ENCODE data around the gene NFIB.

The NFIB gene

DNA sequence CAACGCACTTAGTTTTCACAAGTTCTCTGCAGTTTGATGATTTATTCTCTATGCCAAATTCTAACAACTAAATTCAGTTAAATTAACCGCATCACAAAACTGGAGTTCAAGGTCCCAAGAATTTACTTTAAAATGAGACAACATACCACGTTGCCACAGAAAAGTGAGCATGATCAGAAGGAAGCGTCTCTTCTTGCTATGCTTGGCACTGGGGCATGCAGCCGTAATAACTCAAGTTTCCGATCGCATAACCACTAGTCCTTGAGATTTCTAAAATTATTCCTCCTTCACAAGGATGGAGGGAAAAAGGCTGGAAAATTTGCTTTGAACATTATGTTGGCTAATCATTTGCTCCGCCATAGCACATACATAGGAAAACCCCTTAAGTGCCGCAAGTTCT lies 13.9 kb downstream of the NFIB start:
- peaks cover 83% of the 10 kb centered on the region for H3K4me1 Mint-ChIP-seq
- no peaks in the 10 kb centered on the region for H3K9me3 Mint-ChIP-seq
- TF ChIP-seq, protein P1, sequence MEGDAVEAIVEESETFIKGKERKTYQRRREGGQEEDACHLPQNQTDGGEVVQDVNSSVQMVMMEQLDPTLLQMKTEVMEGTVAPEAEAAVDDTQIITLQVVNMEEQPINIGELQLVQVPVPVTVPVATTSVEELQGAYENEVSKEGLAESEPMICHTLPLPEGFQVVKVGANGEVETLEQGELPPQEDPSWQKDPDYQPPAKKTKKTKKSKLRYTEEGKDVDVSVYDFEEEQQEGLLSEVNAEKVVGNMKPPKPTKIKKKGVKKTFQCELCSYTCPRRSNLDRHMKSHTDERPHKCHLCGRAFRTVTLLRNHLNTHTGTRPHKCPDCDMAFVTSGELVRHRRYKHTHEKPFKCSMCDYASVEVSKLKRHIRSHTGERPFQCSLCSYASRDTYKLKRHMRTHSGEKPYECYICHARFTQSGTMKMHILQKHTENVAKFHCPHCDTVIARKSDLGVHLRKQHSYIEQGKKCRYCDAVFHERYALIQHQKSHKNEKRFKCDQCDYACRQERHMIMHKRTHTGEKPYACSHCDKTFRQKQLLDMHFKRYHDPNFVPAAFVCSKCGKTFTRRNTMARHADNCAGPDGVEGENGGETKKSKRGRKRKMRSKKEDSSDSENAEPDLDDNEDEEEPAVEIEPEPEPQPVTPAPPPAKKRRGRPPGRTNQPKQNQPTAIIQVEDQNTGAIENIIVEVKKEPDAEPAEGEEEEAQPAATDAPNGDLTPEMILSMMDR (IDR thresholded peaks at IDR 0.05; ENCODE audit: unreplicated experiment in 3 of 3): no peak
- no peaks in the 10 kb centered on the region for H3K27me3 Mint-ChIP-seq (ENCODE audit: low read depth)
- peak overlapping the region; percentile 76 to 87 (median 82) for H3K27ac Mint-ChIP-seq
- peaks cover 48% of the 10 kb centered on the region for H3K36me3 Mint-ChIP-seq (ENCODE audit: low read depth)
- peak overlapping the region; percentile 64 to 78 (median 69) for H3K4me3 Mint-ChIP-seq

DNA sequence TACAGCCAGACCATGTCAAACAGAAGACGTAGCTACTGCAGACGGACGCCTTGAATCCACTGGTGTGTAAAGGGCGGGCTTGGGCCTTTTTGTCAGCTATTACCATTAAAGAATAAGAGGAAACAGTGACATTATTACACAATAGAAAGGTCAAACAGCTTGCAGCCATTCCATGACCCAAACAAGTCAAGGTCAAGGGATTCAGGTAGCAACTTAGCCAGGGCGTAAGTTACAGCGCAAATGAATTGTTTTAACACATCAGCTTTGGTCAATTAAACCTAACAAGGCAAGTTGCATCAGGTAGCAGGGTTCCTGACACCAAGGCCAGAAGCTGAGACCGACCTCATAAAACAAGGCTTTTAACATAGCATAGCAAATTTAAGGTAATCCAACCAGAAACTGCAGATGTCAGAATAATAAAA lies 15.3 kb downstream of the NFIB start:
- TF ChIP-seq, protein P1 (IDR thresholded peaks at IDR 0.05; ENCODE audit: unreplicated experiment in 3 of 3): no peak
- Mint-ChIP-seq H3K4me1 (peaks cover 82% of the 10 kb centered on the region), H3K36me3 (ENCODE audit: low read depth) (peaks cover 46% of the 10 kb centered on the region), H3K27ac (peak overlapping the region; percentile 56 to 90 (median 87)), H3K27me3 (ENCODE audit: low read depth) (no peaks in the 10 kb centered on the region), H3K9me3 (no peaks in the 10 kb centered on the region), H3K4me3 (peak overlapping the region; percentile 14 to 71 (median 70))

DNA sequence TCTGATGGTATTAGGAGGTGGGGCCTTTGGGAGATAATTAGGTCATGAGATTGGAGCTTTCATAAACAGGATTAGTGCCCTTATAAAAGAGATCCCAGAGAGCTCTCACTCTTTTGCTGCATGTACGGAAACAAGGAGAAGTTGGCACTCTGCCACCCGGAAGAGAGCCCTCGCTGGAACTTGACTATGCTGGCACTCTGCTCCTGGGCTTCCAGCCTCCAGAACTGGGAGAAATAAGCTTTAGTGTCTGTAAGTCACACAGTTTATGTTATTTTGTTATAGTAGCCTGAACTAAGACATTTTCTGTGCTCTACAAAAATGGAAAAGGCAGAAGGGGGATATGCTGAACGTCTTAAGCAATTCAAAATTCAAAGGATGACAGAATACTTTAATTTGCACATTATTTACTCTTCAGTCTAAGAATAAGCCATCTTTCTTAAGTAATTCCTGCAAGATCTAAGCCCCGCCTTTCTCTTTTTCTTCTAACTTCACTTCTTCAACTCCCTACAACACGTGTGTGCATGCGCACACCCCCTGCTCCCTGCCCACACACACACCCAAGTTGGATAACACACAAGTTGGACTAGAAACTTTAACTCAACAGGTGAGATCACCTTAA lies 17.3 kb downstream of the NFIB start:
- H3K27me3 Mint-ChIP-seq (ENCODE audit: low read depth): no peaks in the 10 kb centered on the region
- H3K9me3 Mint-ChIP-seq: no peaks in the 10 kb centered on the region
- peak overlapping the region; percentile 1 to 46 (median 36) for H3K27ac Mint-ChIP-seq
- TF ChIP-seq, protein P1 (IDR thresholded peaks at IDR 0.05; ENCODE audit: unreplicated experiment in 3 of 3): no peak
- peaks cover 42% of the 10 kb centered on the region for H3K36me3 Mint-ChIP-seq (ENCODE audit: low read depth)
- peaks cover 78% of the 10 kb centered on the region for H3K4me1 Mint-ChIP-seq
- peak overlapping the region in 1 of 3 experiments; percentile 17 for H3K4me3 Mint-ChIP-seq

DNA sequence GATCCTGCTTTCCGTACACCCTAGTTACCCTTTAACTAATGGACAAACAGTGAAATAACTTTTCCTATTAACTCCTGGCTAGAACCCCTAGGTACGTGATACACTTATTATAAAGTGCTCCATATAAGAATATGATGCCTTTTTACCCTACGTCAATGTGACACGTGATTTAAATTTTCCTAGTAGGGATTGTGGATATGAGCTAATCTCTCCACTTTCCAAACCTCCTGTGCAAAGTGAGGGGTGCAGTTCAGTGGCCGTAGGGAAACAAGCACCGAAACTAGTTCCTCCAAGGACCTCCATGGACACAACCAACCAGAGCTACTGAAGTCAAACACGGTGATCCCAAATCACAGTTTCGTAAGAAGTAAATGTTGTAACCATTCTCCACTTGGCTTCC lies 19.3 kb downstream of the NFIB start:
- Mint-ChIP-seq H3K27me3 (ENCODE audit: low read depth) (no peaks in the 10 kb centered on the region), H3K4me3 (peak overlapping the region in 1 of 3 experiments; percentile 27), H3K4me1 (peaks cover 67% of the 10 kb centered on the region), H3K9me3 (no peaks in the 10 kb centered on the region), H3K27ac (peak overlapping the region in 2 of 3 experiments; percentile 45 to 50), H3K36me3 (ENCODE audit: low read depth) (peaks cover 40% of the 10 kb centered on the region)
- TF ChIP-seq, protein P1 (IDR thresholded peaks at IDR 0.05; ENCODE audit: unreplicated experiment in 3 of 3): no peak

- TF ChIP-seq, protein P1 (IDR thresholded peaks at IDR 0.05; ENCODE audit: unreplicated experiment in 3 of 3): no peak
- H3K4me3 Mint-ChIP-seq: no peak overlapping the region
- peak overlapping the region in 2 of 3 experiments; percentile 13 to 50 for H3K27ac Mint-ChIP-seq
- peaks cover 60% of the 10 kb centered on the region for H3K4me1 Mint-ChIP-seq
- H3K27me3 Mint-ChIP-seq (ENCODE audit: low read depth): no peaks in the 10 kb centered on the region
- H3K9me3 Mint-ChIP-seq: no peaks in the 10 kb centered on the region
- H3K36me3 Mint-ChIP-seq (ENCODE audit: low read depth): peaks cover 40% of the 10 kb centered on the region
Measured at GRCh38 chr9:14293801-14294200, 20.1 kb downstream of the NFIB start.

DNA sequence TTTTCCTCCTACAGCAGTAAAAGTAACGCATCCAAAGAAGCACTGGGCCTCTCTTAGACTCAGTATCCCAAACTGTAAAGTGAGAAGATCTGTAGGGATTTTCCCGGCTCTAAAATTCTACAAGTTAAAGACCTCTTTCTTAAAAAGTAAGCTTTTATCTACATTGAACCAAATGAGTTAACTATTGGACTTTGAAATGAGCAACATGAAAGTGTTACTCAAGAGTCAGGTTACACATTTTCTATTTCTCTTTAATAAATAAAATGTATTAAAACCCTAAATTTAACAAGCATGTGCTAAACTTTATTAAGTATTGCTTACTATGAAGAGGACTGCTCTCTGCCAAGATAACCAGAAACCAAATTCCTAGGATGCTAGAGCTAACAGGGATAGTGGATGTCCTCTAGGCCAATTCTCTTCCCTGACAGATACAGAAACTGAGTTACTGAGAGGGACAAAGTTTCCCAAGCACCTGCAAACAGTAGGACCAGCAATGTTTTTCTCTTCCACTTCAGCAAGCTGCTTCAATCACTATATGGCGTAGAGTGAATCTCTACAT lies 21.7 kb downstream of the NFIB start:
- Mint-ChIP-seq H3K27me3 (ENCODE audit: low read depth) (no peaks in the 10 kb centered on the region), H3K36me3 (ENCODE audit: low read depth) (peaks cover 37% of the 10 kb centered on the region), H3K4me1 (peaks cover 53% of the 10 kb centered on the region), H3K4me3 (no peak overlapping the region), H3K27ac (peak overlapping the region in 2 of 3 experiments; percentile 50 to 56), H3K9me3 (no peaks in the 10 kb centered on the region)
- TF ChIP-seq, protein P1 (IDR thresholded peaks at IDR 0.05; ENCODE audit: unreplicated experiment in 3 of 3): no peak
